SK-N-MC (cell line): Measurements from ENCODE around the gene TAF1C.
"Not testable (repeated sequence)": the region's sequence is repeated elsewhere in the genome, so short reads cannot be mapped to it uniquely, and the experiment has no call there.

Experiments
- DNase-seq: peaks from one replicate; pipeline ENCODE4 v3.0.0-alpha.2; 2011; ENCODE audit warnings: low read depth, low spot score
- H3K27ac ChIP-seq: fragments of 200-600 bp; sonication (generic); 2 replicates; pipeline ENCODE4 v1.5.1; 2016; ENCODE audit warnings: mixed run types
- H3K36me3 ChIP-seq: fragments of 200-600 bp; sonication (generic); 2 replicates; pipeline ENCODE4 v1.6.1; 2017; ENCODE audit warnings: antibody characterized with exemption, low read length, mixed read lengths; ENCODE audit not compliant: insufficient read depth
- H3K4me3 ChIP-seq: fragments of 200-600 bp; sonication (generic); 2 replicates; pipeline ENCODE4 v1.5.1; 2016
- H3K9ac ChIP-seq: fragments of 200-600 bp; sonication (generic); 2 replicates; pipeline ENCODE4 v1.8.0; 2017; ENCODE audit warnings: mixed run types, mixed read lengths; ENCODE audit not compliant: insufficient read length
- H3K9me3 ChIP-seq: fragments of 200-600 bp; sonication (generic); 2 replicates; pipeline ENCODE4 v1.6.1; 2017; ENCODE audit warnings: low read depth, mild to moderate bottlenecking, antibody characterized with exemption, low read length, moderate library complexity, mixed read lengths
- EZH2 ChIP-seq: fragments of 200-600 bp; sonication (generic); IDR thresholded peaks from one replicate; pipeline ENCODE4 v1.6.1; 2017; ENCODE audit warnings: antibody characterized with exemption
- FOXP2 ChIP-seq: optimal IDR thresholded peaks from 2 replicates; pipeline ENCODE3; 2011; ENCODE audit warnings: mild to moderate bottlenecking, moderate library complexity; ENCODE audit not compliant: insufficient read depth; ENCODE audit errors: extremely low read length, control extremely low read depth
- POLR2AphosphoS5 ChIP-seq: IDR thresholded peaks from 2 replicates; pipeline ENCODE4 v1.6.1; 2012; ENCODE audit warnings: mild to moderate bottlenecking, low read depth, low read length, borderline replicate concordance

Gene TAF1C

GRCh38 chr16:84215531-84215930 is 28.7 kb upstream of the TAF1C start:
- DNase-seq: no peak
- no peaks in the 10 kb centered on the region for H3K36me3 ChIP-seq
- H3K9me3 ChIP-seq: no peaks in the 10 kb centered on the region
- no peak overlapping the region for H3K4me3 ChIP-seq
- TF ChIP-seq POLR2AphosphoS5 (no peak), EZH2 (no peak), FOXP2 (no peak)
- no peak overlapping the region for H3K9ac ChIP-seq
- H3K27ac ChIP-seq: no peak overlapping the region

GRCh38 chr16:84214451-84215066 is 27.7 kb upstream of the TAF1C start:
- DNase-seq: no peak

GRCh38 chr16:84212631-84213030 is 25.8 kb upstream of the TAF1C start:
- H3K4me3 ChIP-seq: no peak overlapping the region
- no peaks in the 10 kb centered on the region for H3K9me3 ChIP-seq
- no peak for DNase-seq
- no peak overlapping the region for H3K9ac ChIP-seq
- no peak overlapping the region for H3K27ac ChIP-seq
- H3K36me3 ChIP-seq: no peaks in the 10 kb centered on the region
- TF ChIP-seq EZH2 (no peak), POLR2AphosphoS5 (no peak)

More at GRCh38 chr16:84214451-84215066, 27.7 kb upstream of the TAF1C start:
- TF ChIP-seq FOXP2 (no peak), POLR2AphosphoS5 (no peak), EZH2 (no peak)
- Histone ChIP-seq H3K9me3 (no peaks in the 10 kb centered on the region), H3K27ac (no peak overlapping the region), H3K4me3 (no peak overlapping the region), H3K9ac (no peak overlapping the region), H3K36me3 (no peaks in the 10 kb centered on the region)

GRCh38 chr16:84212154-84212553 is 25.3 kb upstream of the TAF1C start:
- DNase-seq: no peak
- no peak for TF ChIP-seq FOXP2
- no peak for TF ChIP-seq EZH2
- no peak for TF ChIP-seq POLR2AphosphoS5
- Histone ChIP-seq H3K36me3 (no peaks in the 10 kb centered on the region), H3K4me3 (no peak overlapping the region), H3K9me3 (no peaks in the 10 kb centered on the region), H3K9ac (no peak overlapping the region), H3K27ac (no peak overlapping the region)

- H3K9ac ChIP-seq: no peak overlapping the region
- DNase-seq: no peak
- H3K9me3 ChIP-seq: no peaks in the 10 kb centered on the region
- H3K4me3 ChIP-seq: no peak overlapping the region
- H3K27ac ChIP-seq: no peak overlapping the region
- H3K36me3 ChIP-seq: no peaks in the 10 kb centered on the region
- TF ChIP-seq EZH2: no peak
- TF ChIP-seq POLR2AphosphoS5: no peak
- TF ChIP-seq FOXP2: no peak
Observed at GRCh38 chr16:84209989-84210388, 23.1 kb upstream of the TAF1C start.

GRCh38 chr16:84207879-84208278 is 21.0 kb upstream of the TAF1C start:
- no peak for TF ChIP-seq POLR2AphosphoS5
- no peak for TF ChIP-seq FOXP2
- no peak for TF ChIP-seq EZH2
- Histone ChIP-seq H3K4me3 (no peak overlapping the region), H3K27ac (no peak overlapping the region), H3K9ac (no peak overlapping the region), H3K9me3 (no peaks in the 10 kb centered on the region), H3K36me3 (no peaks in the 10 kb centered on the region)
- DNase-seq: no peak

- Histone ChIP-seq H3K4me3 (no peak overlapping the region), H3K9me3 (no peaks in the 10 kb centered on the region), H3K36me3 (no peaks in the 10 kb centered on the region), H3K9ac (no peak overlapping the region), H3K27ac (no peak overlapping the region)
- DNase-seq: no peak
- no peak for TF ChIP-seq POLR2AphosphoS5
- no peak for TF ChIP-seq FOXP2
- no peak for TF ChIP-seq EZH2
Observed at GRCh38 chr16:84207251-84207650, 20.4 kb upstream of the TAF1C start.

GRCh38 chr16:84205976-84206691 is 19.3 kb upstream of the TAF1C start:
- Histone ChIP-seq H3K9me3 (no peaks in the 10 kb centered on the region), H3K4me3 (no peak overlapping the region), H3K9ac (no peak overlapping the region), H3K36me3 (no peaks in the 10 kb centered on the region), H3K27ac (no peak overlapping the region)
- TF ChIP-seq FOXP2: no peak
- no peak for TF ChIP-seq EZH2
- TF ChIP-seq POLR2AphosphoS5: no peak
- no peak for DNase-seq

GRCh38 chr16:84205123-84205522 is 18.3 kb upstream of the TAF1C start:
- not testable (repeated sequence) for H3K27ac ChIP-seq, H3K4me3 ChIP-seq, H3K9me3 ChIP-seq, H3K36me3 ChIP-seq, DNase-seq, H3K9ac ChIP-seq

GRCh38 chr16:84204551-84204950 is 17.7 kb upstream of the TAF1C start:
- not testable (repeated sequence) for H3K9me3 ChIP-seq, H3K36me3 ChIP-seq, H3K9ac ChIP-seq, H3K4me3 ChIP-seq, DNase-seq, H3K27ac ChIP-seq
